GM06990 (cell line): Measurements from ENCODE around the gene PACS1.

Experiments
- DNase-seq: peaks from one replicate; pipeline ENCODE4 v3.0.0-alpha.2; 2011; ENCODE audit not compliant: insufficient read length; ENCODE audit errors: extremely low read depth
- H3K27me3 ChIP-seq: replicated peaks from 2 replicates; pipeline ENCODE4 v1.6.0; 2011; ENCODE audit warnings: low read length; ENCODE audit not compliant: control insufficient read depth, insufficient read depth
- H3K36me3 ChIP-seq: 2 replicates; pipeline ENCODE4 v1.5.1; 2011; ENCODE audit warnings: low read length; ENCODE audit not compliant: control insufficient read depth, insufficient read depth
- H3K4me3 ChIP-seq: replicated peaks from 2 replicates; pipeline ENCODE4 v1.5.1; 2011; ENCODE audit warnings: low read depth, mild to moderate bottlenecking, control low read depth, low read length
- TF ChIP-seq, protein P1 (sequence below): IDR thresholded peaks from 2 replicates; pipeline ENCODE4 v1.5.1; 2011; ENCODE audit warnings: low read length, control low read depth, mild to moderate bottlenecking, inconsistent platforms; ENCODE audit not compliant: insufficient read depth, poor library complexity, severe bottlenecking

PACS1 gene

DNA sequence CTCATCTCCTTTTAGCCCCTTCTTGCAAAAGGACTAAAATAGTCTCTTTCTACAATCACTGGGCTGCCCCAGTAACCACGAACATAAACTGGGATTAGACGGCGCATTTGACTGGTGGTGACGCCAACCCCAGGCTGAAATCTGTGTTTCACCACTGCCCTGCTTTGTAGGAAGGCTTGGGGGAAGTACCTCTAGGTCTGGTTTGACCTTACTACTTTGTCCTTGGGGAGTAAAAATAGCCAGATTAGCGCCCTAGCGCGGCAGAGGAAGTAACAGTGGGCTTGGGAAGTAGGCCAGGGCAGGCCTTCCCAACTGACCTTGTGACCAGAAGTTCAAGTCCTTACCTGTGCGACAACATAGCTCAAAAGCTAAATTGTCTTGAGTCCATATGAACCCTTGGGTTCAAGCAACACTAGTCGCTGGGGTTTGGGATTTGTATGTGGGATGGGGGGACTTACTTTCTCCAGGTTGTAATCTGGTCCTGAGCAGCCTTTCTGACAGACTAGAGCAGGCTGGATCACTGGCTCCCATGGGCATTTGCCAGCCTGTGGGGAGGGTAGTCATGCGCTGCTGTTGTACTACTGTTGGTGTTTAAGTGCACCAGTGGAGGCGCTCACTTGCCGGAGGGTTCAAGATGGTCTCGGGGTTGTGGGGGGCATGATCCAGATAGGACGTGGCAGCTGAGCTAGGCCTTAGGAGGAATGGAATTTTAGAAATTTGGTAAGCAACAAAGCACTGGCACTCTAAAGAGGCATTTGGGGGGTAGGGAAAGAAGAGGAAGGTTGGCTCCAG, 953 bp upstream of the PACS1 start:
- DNase-seq = peak; percentile 45
- peak overlapping the region; percentile 86 for H3K4me3 ChIP-seq
- peaks cover 20% of the 10 kb centered on the region for H3K36me3 ChIP-seq
- TF ChIP-seq, protein P1, sequence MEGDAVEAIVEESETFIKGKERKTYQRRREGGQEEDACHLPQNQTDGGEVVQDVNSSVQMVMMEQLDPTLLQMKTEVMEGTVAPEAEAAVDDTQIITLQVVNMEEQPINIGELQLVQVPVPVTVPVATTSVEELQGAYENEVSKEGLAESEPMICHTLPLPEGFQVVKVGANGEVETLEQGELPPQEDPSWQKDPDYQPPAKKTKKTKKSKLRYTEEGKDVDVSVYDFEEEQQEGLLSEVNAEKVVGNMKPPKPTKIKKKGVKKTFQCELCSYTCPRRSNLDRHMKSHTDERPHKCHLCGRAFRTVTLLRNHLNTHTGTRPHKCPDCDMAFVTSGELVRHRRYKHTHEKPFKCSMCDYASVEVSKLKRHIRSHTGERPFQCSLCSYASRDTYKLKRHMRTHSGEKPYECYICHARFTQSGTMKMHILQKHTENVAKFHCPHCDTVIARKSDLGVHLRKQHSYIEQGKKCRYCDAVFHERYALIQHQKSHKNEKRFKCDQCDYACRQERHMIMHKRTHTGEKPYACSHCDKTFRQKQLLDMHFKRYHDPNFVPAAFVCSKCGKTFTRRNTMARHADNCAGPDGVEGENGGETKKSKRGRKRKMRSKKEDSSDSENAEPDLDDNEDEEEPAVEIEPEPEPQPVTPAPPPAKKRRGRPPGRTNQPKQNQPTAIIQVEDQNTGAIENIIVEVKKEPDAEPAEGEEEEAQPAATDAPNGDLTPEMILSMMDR = no peak
- no peaks in the 10 kb centered on the region for H3K27me3 ChIP-seq

DNA sequence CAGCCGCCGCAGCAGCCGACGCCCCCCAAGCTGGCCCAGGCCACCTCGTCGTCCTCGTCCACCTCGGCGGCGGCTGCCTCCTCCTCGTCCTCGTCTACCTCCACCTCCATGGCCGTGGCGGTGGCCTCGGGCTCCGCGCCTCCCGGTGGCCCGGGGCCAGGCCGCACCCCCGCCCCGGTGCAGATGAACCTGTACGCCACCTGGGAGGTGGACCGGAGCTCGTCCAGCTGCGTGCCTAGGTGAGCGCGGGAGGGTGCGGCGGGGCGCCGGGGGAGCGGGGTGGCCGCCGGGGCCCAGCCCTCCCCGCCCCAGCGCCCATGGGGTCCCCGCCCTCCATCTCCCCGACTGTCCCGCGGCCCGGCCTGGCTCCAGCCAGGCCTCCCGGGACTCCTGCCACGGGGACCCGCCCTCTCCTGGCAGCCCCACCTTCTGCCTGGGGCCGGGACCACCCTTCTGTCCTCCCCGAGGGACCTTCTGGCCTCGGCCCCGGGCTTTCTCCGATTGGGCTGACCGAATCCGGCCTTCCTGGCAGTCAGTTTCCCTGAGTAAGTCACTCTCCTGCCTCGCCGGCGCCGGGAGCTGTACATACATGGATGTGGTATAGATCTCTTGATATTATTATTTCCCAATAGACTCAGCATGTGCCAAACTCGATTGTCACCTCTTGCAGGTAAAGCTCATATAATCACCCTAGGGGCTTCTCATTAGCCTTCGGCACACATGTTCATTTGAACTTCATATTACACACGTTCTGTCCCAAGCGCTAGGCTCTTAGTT, 720 bp downstream of the PACS1 start:
- Histone ChIP-seq H3K4me3 (peak overlapping the region; percentile 86), H3K27me3 (no peaks in the 10 kb centered on the region), H3K36me3 (peaks cover 20% of the 10 kb centered on the region)
- peak; percentile 37 for DNase-seq
- TF ChIP-seq, protein P1 = no peak

DNA sequence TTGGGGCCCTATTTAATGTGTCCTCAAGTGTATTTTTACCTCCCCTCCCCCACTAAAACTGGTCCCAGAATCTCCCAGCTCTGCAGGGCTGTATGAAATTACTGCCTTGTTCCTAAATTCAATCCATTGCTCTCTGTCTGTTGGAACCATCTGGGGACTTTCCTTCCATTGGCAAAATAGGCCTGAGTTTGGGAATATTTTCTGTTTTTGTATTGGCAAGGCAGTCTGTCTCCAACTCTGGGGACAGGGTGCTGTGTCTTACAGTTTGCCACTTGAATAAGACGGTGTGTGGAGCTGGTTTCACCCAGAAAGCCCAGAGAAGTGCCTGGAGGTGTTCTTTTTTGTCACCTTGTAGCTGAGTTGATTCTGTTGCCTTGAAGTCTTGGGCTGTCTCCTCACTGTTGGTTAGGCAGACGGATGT, 1.3 kb downstream of the PACS1 start:
- H3K4me3 ChIP-seq = peak overlapping the region; percentile 86
- DNase-seq = no peak
- H3K27me3 ChIP-seq = no peaks in the 10 kb centered on the region
- TF ChIP-seq, protein P1 = no peak
- peaks cover 20% of the 10 kb centered on the region for H3K36me3 ChIP-seq

DNA sequence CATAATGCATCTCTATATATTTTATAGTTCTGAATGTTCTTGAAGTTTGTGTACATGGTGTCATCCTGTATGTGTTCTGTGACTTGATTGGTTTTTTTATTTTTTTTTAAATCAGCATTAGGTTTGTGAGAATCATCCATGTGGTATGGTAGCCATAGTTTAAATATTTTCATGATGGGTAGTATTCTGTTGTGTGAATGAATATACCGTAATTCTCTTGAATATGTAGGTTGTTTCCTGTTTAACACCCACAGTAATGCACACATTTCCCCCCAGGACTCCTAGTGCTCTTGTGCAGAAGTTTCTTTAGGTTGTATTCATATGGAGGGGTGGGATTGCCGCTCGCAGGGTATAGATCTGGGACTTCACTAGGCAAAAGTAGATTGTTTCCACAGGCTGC, 2.0 kb downstream of the PACS1 start:
- no peak for DNase-seq
- peak overlapping the region; percentile 86 for H3K4me3 ChIP-seq
- H3K36me3 ChIP-seq = peaks cover 20% of the 10 kb centered on the region
- no peaks in the 10 kb centered on the region for H3K27me3 ChIP-seq
- TF ChIP-seq, protein P1 = no peak

DNA sequence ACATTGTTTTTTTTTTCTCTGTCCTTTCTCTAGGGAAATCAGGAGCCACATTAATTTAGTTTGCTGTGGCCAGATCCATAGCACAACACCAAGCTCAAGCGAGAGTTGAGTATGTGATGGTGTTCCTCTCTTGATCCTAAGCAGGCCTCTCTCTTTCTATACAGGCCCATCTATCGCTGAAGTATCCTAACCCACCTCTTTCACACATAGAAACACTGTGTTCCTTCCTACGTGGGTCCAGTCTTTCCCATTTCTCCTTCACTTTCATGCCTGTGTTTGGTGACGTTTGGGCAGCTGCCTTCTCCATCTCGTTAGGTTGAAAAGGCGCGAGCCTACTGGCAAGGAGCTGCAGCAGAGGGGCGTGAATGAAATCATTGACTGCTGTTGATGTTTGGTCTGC, 2.4 kb downstream of the PACS1 start:
- Histone ChIP-seq H3K4me3 (peak overlapping the region; percentile 86; the same call in 1 of the 2 replicates), H3K27me3 (no peaks in the 10 kb centered on the region), H3K36me3 (peaks cover 16% of the 10 kb centered on the region)
- no peak for DNase-seq
- TF ChIP-seq, protein P1 = no peak
